Renal cortex interstitium (tissue), 11 donors: ENCODE results near the gene SERGEF. TPM values are rescaled to one million over a fixed set of nuclear protein-coding genes. Genes with fewer than 3 reads are reported as not detected.
A peak's percentile ranks its signal among the peaks of the same experiment; 100 is the strongest.

Experiments
- DNase-seq, 11 donors: peaks; one replicate each; pipeline ENCODE4 v3.0.0-alpha.2; 2013; ENCODE audit warnings: low read depth in 9 of 11, low spot score in 4 of 11; ENCODE audit errors: extremely low read depth in 1 of 11
- polyA plus RNA-seq, 3 donors: library from polyadenylated mRNA; unstranded; fragments of 120-200 nt; gene quantifications; one replicate each; pipeline ENCODE4 v1.2.1, GENCODE V29; 2013; ENCODE audit not compliant: insufficient read length in 3 of 3

SERGEF gene
- polyA plus RNA-seq, 3 donors: 19.9 to 20.8 (median 20.4) TPM

- no peak for DNase-seq
Observed at GRCh38 chr11:17974246-17974645, 38.6 kb downstream of the SERGEF start.

GRCh38 chr11:17972987-17973386 is 39.9 kb downstream of the SERGEF start:
- DNase-seq: peak in 6 of 11 donors; percentile 27 to 51 (median 32)

- no peak for DNase-seq
Observed at GRCh38 chr11:17968206-17968605, 44.6 kb downstream of the SERGEF start.

- no peak for DNase-seq
Observed at GRCh38 chr11:17967661-17968060, 45.2 kb downstream of the SERGEF start.

GRCh38 chr11:17960091-17960490 is 52.8 kb downstream of the SERGEF start:
- no peak for DNase-seq

- DNase-seq: no peak
Observed at GRCh38 chr11:17958446-17958845, 54.4 kb downstream of the SERGEF start.

- no peak for DNase-seq
Observed at GRCh38 chr11:17954395-17955252, 58.2 kb downstream of the SERGEF start.

GRCh38 chr11:17952487-17952886 is 60.4 kb downstream of the SERGEF start:
- no peak for DNase-seq

- no peak for DNase-seq
Observed at GRCh38 chr11:17951685-17952388, 61.0 kb downstream of the SERGEF start.

GRCh38 chr11:17950644-17951043 is 62.2 kb downstream of the SERGEF start:
- peak in 5 of 11 donors; percentile 11 to 32 (median 20) for DNase-seq

GRCh38 chr11:17948296-17948695 is 64.6 kb downstream of the SERGEF start:
- DNase-seq: no peak

GRCh38 chr11:17939542-17939941 is 73.3 kb downstream of the SERGEF start:
- no peak for DNase-seq

GRCh38 chr11:17936790-17937189 is 76.1 kb downstream of the SERGEF start:
- DNase-seq: no peak

GRCh38 chr11:17934194-17934593 is 78.7 kb downstream of the SERGEF start:
- no peak for DNase-seq

GRCh38 chr11:17933708-17934107 is 79.1 kb downstream of the SERGEF start:
- no peak for DNase-seq

GRCh38 chr11:17932472-17932871 is 80.4 kb downstream of the SERGEF start:
- DNase-seq: no peak

- DNase-seq: no peak
Observed at GRCh38 chr11:17931595-17931994, 81.3 kb downstream of the SERGEF start.

GRCh38 chr11:17930544-17931125 is 82.2 kb downstream of the SERGEF start:
- no peak for DNase-seq

- no peak for DNase-seq
Observed at GRCh38 chr11:17929171-17929570, 83.7 kb downstream of the SERGEF start.
